ENCODE data around the gene DOCK1. TPM values are rescaled to one million over a fixed set of nuclear protein-coding genes. Genes with fewer than 3 reads are reported as not detected.
A peak's percentile ranks its signal among the peaks of the same experiment; 100 is the strongest.

The DOCK1 gene
- total and polyA plus RNA-seq, 7 experiments from 2014 or later, result 0.11 to 1.2 (median 0.34) TPM; not detected in 2

- Histone ChIP-seq H3K9me3 (ENCODE audit: control insufficient read depth in 2 of 3, low read length in 3 of 3) (no peaks in the 10 kb centered on the region), H3K27me3 (ENCODE audit: control insufficient read depth in 2 of 2, insufficient read depth in 2 of 2, low read length in 2 of 2) (no peaks in the 10 kb centered on the region), H3K27ac (ENCODE audit: low read depth, low read length) (no peak overlapping the region), H3K4me1 (ENCODE audit: control insufficient read depth in 2 of 2, insufficient read depth in 2 of 2, low read length in 2 of 2) (no peaks in the 10 kb centered on the region), H3K4me3 (ENCODE audit: low read length) (no peak overlapping the region), H3K36me3 (ENCODE audit: control insufficient read depth in 2 of 3, insufficient read depth in 3 of 3, low read length in 3 of 3) (no peaks in the 10 kb centered on the region)
- ATAC-seq (no peak), DNase-seq (no peak)
- Mint-ChIP-seq H3K36me3 (no peaks in the 10 kb centered on the region), H3K4me1 (no peaks in the 10 kb centered on the region), H3K9me3 (peaks cover 0 to 4% (median 0%) of the 10 kb centered on the region in 11 donors), H3K4me3 (no peak overlapping the region), H3K27me3 (peaks cover 0 to 4% (median 0%) of the 10 kb centered on the region in 5 donors), H3K27ac (no peak overlapping the region)
- POLR2A ChIA-PET, result no interaction called here
- intact Hi-C loops (cut with micrococcal nuclease), result no loop called here
- CTCF ChIA-PET, result no interaction called here
These were observed 25.1 kb downstream of the DOCK1 start for GRCh38 chr10:126930131-126930882.

- ATAC-seq, result no peak
- no peaks in the 10 kb centered on the region for H3K4me1 ChIP-seq (ENCODE audit: control insufficient read depth in 2 of 2, insufficient read depth in 2 of 2, low read length in 2 of 2)
- H3K27ac ChIP-seq (ENCODE audit: low read depth, low read length), result no peak overlapping the region
- no peaks in the 10 kb centered on the region for H3K9me3 ChIP-seq (ENCODE audit: control insufficient read depth in 2 of 3, low read length in 3 of 3)
- H3K27me3 ChIP-seq (ENCODE audit: control insufficient read depth in 2 of 2, insufficient read depth in 2 of 2, low read length in 2 of 2), result no peaks in the 10 kb centered on the region
- H3K4me3 ChIP-seq (ENCODE audit: low read length), result no peak overlapping the region
- H3K27ac Mint-ChIP-seq, result no peak overlapping the region
- H3K36me3 ChIP-seq (ENCODE audit: control insufficient read depth in 2 of 3, insufficient read depth in 3 of 3, low read length in 3 of 3), result no peaks in the 10 kb centered on the region
- no peak overlapping the region for H3K4me3 Mint-ChIP-seq
- intact Hi-C loops (cut with micrococcal nuclease), result no loop called here
- H3K27me3 Mint-ChIP-seq, result peaks cover 0 to 4% (median 0%) of the 10 kb centered on the region in 5 donors
- peaks cover 0 to 2% (median 0%) of the 10 kb centered on the region in 7 donors for H3K4me1 Mint-ChIP-seq
- peaks cover 0 to 4% (median 0%) of the 10 kb centered on the region in 11 donors for H3K9me3 Mint-ChIP-seq
- CTCF ChIA-PET, result no interaction called here
- H3K36me3 Mint-ChIP-seq, result no peaks in the 10 kb centered on the region
- POLR2A ChIA-PET, result no interaction called here
- DNase-seq, result no peak
These were observed 25.8 kb downstream of the DOCK1 start for GRCh38 chr10:126930883-126931503.

GRCh38 chr10:126931544-126931943 lies 26.3 kb downstream of the DOCK1 start:
- H3K4me1 Mint-ChIP-seq, result peaks cover 0 to 2% (median 0%) of the 10 kb centered on the region in 7 donors
- CTCF ChIA-PET, result no interaction called here
- H3K9me3 Mint-ChIP-seq, result peaks cover 0 to 4% (median 0%) of the 10 kb centered on the region in 11 donors
- no peak overlapping the region for H3K4me3 Mint-ChIP-seq
- ATAC-seq (no peak), DNase-seq (no peak)
- POLR2A ChIA-PET, result no interaction called here
- no peaks in the 10 kb centered on the region for H3K4me1 ChIP-seq (ENCODE audit: control insufficient read depth in 2 of 2, insufficient read depth in 2 of 2, low read length in 2 of 2)
- no peak overlapping the region for H3K4me3 ChIP-seq (ENCODE audit: low read length)
- no peaks in the 10 kb centered on the region for H3K36me3 ChIP-seq (ENCODE audit: control insufficient read depth in 2 of 3, insufficient read depth in 3 of 3, low read length in 3 of 3)
- H3K27ac Mint-ChIP-seq, result no peak overlapping the region
- no peak overlapping the region for H3K27ac ChIP-seq (ENCODE audit: low read depth, low read length)
- no peaks in the 10 kb centered on the region for H3K9me3 ChIP-seq (ENCODE audit: control insufficient read depth in 2 of 3, low read length in 3 of 3)
- no peaks in the 10 kb centered on the region for H3K36me3 Mint-ChIP-seq
- intact Hi-C loops (cut with micrococcal nuclease), result no loop called here
- no peaks in the 10 kb centered on the region for H3K27me3 ChIP-seq (ENCODE audit: control insufficient read depth in 2 of 2, insufficient read depth in 2 of 2, low read length in 2 of 2)
- H3K27me3 Mint-ChIP-seq, result peaks cover 0 to 4% (median 0%) of the 10 kb centered on the region in 5 donors

- H3K4me3 ChIP-seq (ENCODE audit: low read length), result no peak overlapping the region
- Mint-ChIP-seq H3K9me3 (peaks cover 0 to 4% (median 0%) of the 10 kb centered on the region in 11 donors), H3K27me3 (peaks cover 0 to 4% (median 0%) of the 10 kb centered on the region in 5 donors), H3K4me3 (no peak overlapping the region), H3K36me3 (no peaks in the 10 kb centered on the region), H3K4me1 (peaks cover 0 to 2% (median 0%) of the 10 kb centered on the region in 7 donors), H3K27ac (peak overlapping the region in 1 of 9 donors; percentile 20)
- DNase-seq (no peak), ATAC-seq (no peak)
- H3K4me1 ChIP-seq (ENCODE audit: control insufficient read depth in 2 of 2, insufficient read depth in 2 of 2, low read length in 2 of 2), result no peaks in the 10 kb centered on the region
- H3K9me3 ChIP-seq (ENCODE audit: control insufficient read depth in 2 of 3, low read length in 3 of 3), result no peaks in the 10 kb centered on the region
- intact Hi-C loops (cut with micrococcal nuclease), result no loop called here
- H3K27me3 ChIP-seq (ENCODE audit: control insufficient read depth in 2 of 2, insufficient read depth in 2 of 2, low read length in 2 of 2), result no peaks in the 10 kb centered on the region
- H3K36me3 ChIP-seq (ENCODE audit: control insufficient read depth in 2 of 3, insufficient read depth in 3 of 3, low read length in 3 of 3), result no peaks in the 10 kb centered on the region
- POLR2A ChIA-PET, result no interaction called here
- no peak overlapping the region for H3K27ac ChIP-seq (ENCODE audit: low read depth, low read length)
- CTCF ChIA-PET, result no interaction called here
These were observed 27.3 kb downstream of the DOCK1 start for GRCh38 chr10:126932516-126932915.

GRCh38 chr10:126933116-126933515 lies 27.9 kb downstream of the DOCK1 start:
- H3K4me1 Mint-ChIP-seq, result peaks cover 0 to 2% (median 0%) of the 10 kb centered on the region in 7 donors
- H3K4me3 Mint-ChIP-seq, result no peak overlapping the region
- H3K36me3 Mint-ChIP-seq, result no peaks in the 10 kb centered on the region
- ChIA-PET CTCF (no interaction called here), POLR2A (no interaction called here)
- H3K36me3 ChIP-seq (ENCODE audit: control insufficient read depth in 2 of 3, insufficient read depth in 3 of 3, low read length in 3 of 3), result no peaks in the 10 kb centered on the region
- ATAC-seq (no peak), DNase-seq (no peak)
- intact Hi-C loops (cut with micrococcal nuclease), result no loop called here
- H3K27ac ChIP-seq (ENCODE audit: low read depth, low read length), result no peak overlapping the region
- H3K27me3 ChIP-seq (ENCODE audit: control insufficient read depth in 2 of 2, insufficient read depth in 2 of 2, low read length in 2 of 2), result no peaks in the 10 kb centered on the region
- H3K4me3 ChIP-seq (ENCODE audit: low read length), result no peak overlapping the region
- H3K27me3 Mint-ChIP-seq, result no peaks in the 10 kb centered on the region
- peaks cover 0 to 5% (median 0%) of the 10 kb centered on the region in 11 donors for H3K9me3 Mint-ChIP-seq
- no peak overlapping the region for H3K27ac Mint-ChIP-seq
- H3K4me1 ChIP-seq (ENCODE audit: control insufficient read depth in 2 of 2, insufficient read depth in 2 of 2, low read length in 2 of 2), result no peaks in the 10 kb centered on the region
- H3K9me3 ChIP-seq (ENCODE audit: control insufficient read depth in 2 of 3, low read length in 3 of 3), result no peaks in the 10 kb centered on the region

GRCh38 chr10:126935263-126935946 lies 30.2 kb downstream of the DOCK1 start:
- no peaks in the 10 kb centered on the region for H3K27me3 Mint-ChIP-seq
- Histone ChIP-seq H3K27me3 (ENCODE audit: control insufficient read depth in 2 of 2, insufficient read depth in 2 of 2, low read length in 2 of 2) (no peaks in the 10 kb centered on the region), H3K36me3 (ENCODE audit: control insufficient read depth in 2 of 3, insufficient read depth in 3 of 3, low read length in 3 of 3) (no peaks in the 10 kb centered on the region), H3K27ac (ENCODE audit: low read depth, low read length) (no peak overlapping the region), H3K9me3 (ENCODE audit: control insufficient read depth in 2 of 3, low read length in 3 of 3) (no peaks in the 10 kb centered on the region), H3K4me1 (ENCODE audit: control insufficient read depth in 2 of 2, insufficient read depth in 2 of 2, low read length in 2 of 2) (no peaks in the 10 kb centered on the region), H3K4me3 (ENCODE audit: low read length) (no peak overlapping the region)
- intact Hi-C loops (cut with micrococcal nuclease), result no loop called here
- H3K27ac Mint-ChIP-seq, result no peak overlapping the region
- H3K36me3 Mint-ChIP-seq, result no peaks in the 10 kb centered on the region
- CTCF ChIA-PET, result no interaction called here
- DNase-seq (no peak), ATAC-seq (no peak)
- H3K4me3 Mint-ChIP-seq, result no peak overlapping the region
- peaks cover 0 to 2% (median 0%) of the 10 kb centered on the region in 7 donors for H3K4me1 Mint-ChIP-seq
- peaks cover 0 to 9% (median 0%) of the 10 kb centered on the region in 11 donors for H3K9me3 Mint-ChIP-seq
- POLR2A ChIA-PET, result no interaction called here
